ENCODE results near the gene KLHDC9. TPM values are rescaled to one million over a fixed set of nuclear protein-coding genes. Genes with fewer than 3 reads are reported as not detected.

The KLHDC9 gene
- total and polyA plus RNA-seq, 2 of the 8 experiments (the other 6 are each of a cell fraction or from before 2014, with no cell fraction given), result 6.5 to 15.6 TPM

GRCh38 chr1:161106431-161106830, 8.3 kb downstream of the KLHDC9 start:
- ChIA-PET CTCF (ENCODE audit: partially characterized antibody) (interaction anchor here (0.7 to 2.8 kb wide), 4 partner anchors 9 to 49 kb away, joined by 3 to 10 read pairs (median 6); partner anchors contain the start of gene KLHDC9), POLR2A (ENCODE audit: partially characterized antibody) (interaction anchor here (1.8 kb wide), 1 partner anchor 11 kb away, joined by 4 read pairs; no protein-coding TSS in a partner anchor)
- no peak overlapping the region for H3K4me3 ChIP-seq (ENCODE audit: extremely low read depth in 1 of 4, insufficient read depth in 2 of 4, low read depth in 3 of 4, low read length in 4 of 4)
- H3K79me2 ChIP-seq (ENCODE audit: control insufficient read depth in 1 of 2, insufficient read depth in 2 of 2, low read length in 2 of 2), result peaks cover 0 to 19% of the 10 kb centered on the region in 2 experiments; a peak in 1 of 4 replicates
- no peak overlapping the region for H2AK5ac ChIP-seq (ENCODE audit: low read depth, low read length)
- H3K27ac ChIP-seq (ENCODE audit: low read depth, low read length), result no peak overlapping the region
- H2BK12ac ChIP-seq (ENCODE audit: low read depth, low read length), result no peak overlapping the region
- FAIRE-seq (no peak), DNase-seq (ENCODE audit: low read depth in 1 of 2, low spot score in 2 of 2) (no peak)
- 94% methylated on average over 1 of the region's 1 CpG; no CpG with 5 or more reads in 1 of the 2 experiments for whole genome bisulfite sequencing, 2 experiments (ENCODE audit: extremely low coverage in 1 of 2, insufficient coverage in 1 of 2, insufficient read length in 1 of 2, insufficient replicate concordance in 2 of 2, low coverage in 1 of 2, low lambda C conversion rate in 2 of 2, missing lambda C conversion rate in 1 of 2)
- no peak overlapping the region for H3K18ac ChIP-seq (ENCODE audit: extremely low read depth, low read length)
- H3K4me1 ChIP-seq (replicated peaks in 1 of 4; ENCODE audit: control insufficient read depth in 3 of 4, insufficient read depth in 4 of 4, low read length in 3 of 4), result no peaks in the 10 kb centered on the region
- no peak overlapping the region for H3K23ac ChIP-seq (ENCODE audit: insufficient read length)
- no peak overlapping the region for H3K56ac ChIP-seq (replicated peaks; ENCODE audit: insufficient read length, low read depth, low read length)
- no peaks in the 10 kb centered on the region for H3K9me3 ChIP-seq (ENCODE audit: insufficient read depth in 2 of 2, low read depth in 1 of 2, low read length in 1 of 2)
- H4K91ac ChIP-seq (replicated peaks; ENCODE audit: insufficient read length, low read length), result no peak overlapping the region
- no peak overlapping the region for H4K8ac ChIP-seq (ENCODE audit: extremely low read depth, insufficient read depth, low read length)
- no peak overlapping the region for H2BK20ac ChIP-seq (ENCODE audit: low read length)
- H3K79me1 ChIP-seq (ENCODE audit: low read depth, low read length), result no peaks in the 10 kb centered on the region; the same call in 1 of the 2 replicates
- no peak overlapping the region for H3K4ac ChIP-seq (replicated peaks; ENCODE audit: insufficient read length, low read depth, low read length)
- no peak overlapping the region for H2AFZ ChIP-seq (ENCODE audit: low read length)
- H3K14ac ChIP-seq (ENCODE audit: insufficient read length), result no peak overlapping the region
- no peak overlapping the region for H3K9ac ChIP-seq (replicated peaks in 1 of 4; ENCODE audit: extremely low read depth in 1 of 4, low read depth in 3 of 4, low read length in 3 of 4)
- peaks cover 0 to 10% (median 5%) of the 10 kb centered on the region in 4 experiments; a peak in 5 of 8 replicates for H3K36me3 ChIP-seq (ENCODE audit: control insufficient read depth in 2 of 4, insufficient read depth in 4 of 4, low read length in 3 of 4)
- H3K27me3 ChIP-seq (replicated peaks in 1 of 4; ENCODE audit: control insufficient read depth in 3 of 4, extremely low read depth in 1 of 4, insufficient read depth in 3 of 4, low read length in 3 of 4), result no peaks in the 10 kb centered on the region
- no peak overlapping the region for H2BK15ac ChIP-seq (ENCODE audit: low read length)
- H4K5ac ChIP-seq (ENCODE audit: insufficient read length, low read depth, low read length), result no peak overlapping the region
- H2BK5ac ChIP-seq (ENCODE audit: low read depth, low read length), result no peak overlapping the region
- no peak overlapping the region for H3K4me2 ChIP-seq (ENCODE audit: insufficient read depth in 1 of 2, low read depth in 2 of 2, low read length in 2 of 2)
- H4K20me1 ChIP-seq (replicated peaks in 1 of 2; ENCODE audit: control insufficient read depth in 1 of 2, insufficient read depth in 2 of 2, low read length in 2 of 2), result no peaks in the 10 kb centered on the region
- H3K23me2 ChIP-seq (ENCODE audit: low read depth, low read length), result no peaks in the 10 kb centered on the region
- H2BK120ac ChIP-seq (replicated peaks; ENCODE audit: low read depth, low read length), result no peak overlapping the region
- TF ChIP-seq FOSL1 (IDR thresholded peaks at IDR 0.05; ENCODE audit: insufficient read depth, low read depth, low read length) (no peak), TCF12 (IDR thresholded peaks at IDR 0.05; ENCODE audit: low read depth, low read length) (no peak), EP300 (IDR thresholded peaks at IDR 0.05; ENCODE audit: borderline replicate concordance in 1 of 2, low read depth in 2 of 2, low read length in 2 of 2) (no peak), CTBP2 (IDR thresholded peaks at IDR 0.05; ENCODE audit: borderline replicate concordance, insufficient read depth, insufficient read length, low read length) (no peak), SP2 (IDR thresholded peaks at IDR 0.05; ENCODE audit: low read length) (no peak), RBBP5 (IDR thresholded peaks at IDR 0.05; ENCODE audit: borderline replicate concordance, low read depth, low read length) (no peak), POU5F1 (IDR thresholded peaks at IDR 0.05; ENCODE audit: low read depth, low read length) (no peak), ZNF274 (IDR thresholded peaks at IDR 0.05; ENCODE audit: borderline replicate concordance, extremely low read depth, low read length) (no peak), RXRA (IDR thresholded peaks at IDR 0.05; ENCODE audit: insufficient read depth, low read depth, low read length) (no peak), MAFK (IDR thresholded peaks at IDR 0.05; ENCODE audit: low read depth, low read length) (no peak)
- TF ChIP-seq, protein P1, sequence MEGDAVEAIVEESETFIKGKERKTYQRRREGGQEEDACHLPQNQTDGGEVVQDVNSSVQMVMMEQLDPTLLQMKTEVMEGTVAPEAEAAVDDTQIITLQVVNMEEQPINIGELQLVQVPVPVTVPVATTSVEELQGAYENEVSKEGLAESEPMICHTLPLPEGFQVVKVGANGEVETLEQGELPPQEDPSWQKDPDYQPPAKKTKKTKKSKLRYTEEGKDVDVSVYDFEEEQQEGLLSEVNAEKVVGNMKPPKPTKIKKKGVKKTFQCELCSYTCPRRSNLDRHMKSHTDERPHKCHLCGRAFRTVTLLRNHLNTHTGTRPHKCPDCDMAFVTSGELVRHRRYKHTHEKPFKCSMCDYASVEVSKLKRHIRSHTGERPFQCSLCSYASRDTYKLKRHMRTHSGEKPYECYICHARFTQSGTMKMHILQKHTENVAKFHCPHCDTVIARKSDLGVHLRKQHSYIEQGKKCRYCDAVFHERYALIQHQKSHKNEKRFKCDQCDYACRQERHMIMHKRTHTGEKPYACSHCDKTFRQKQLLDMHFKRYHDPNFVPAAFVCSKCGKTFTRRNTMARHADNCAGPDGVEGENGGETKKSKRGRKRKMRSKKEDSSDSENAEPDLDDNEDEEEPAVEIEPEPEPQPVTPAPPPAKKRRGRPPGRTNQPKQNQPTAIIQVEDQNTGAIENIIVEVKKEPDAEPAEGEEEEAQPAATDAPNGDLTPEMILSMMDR (IDR thresholded peaks at IDR 0.05; ENCODE audit: control extremely low read depth in 1 of 3, insufficient read depth in 1 of 3, low read depth in 1 of 3, low read length in 3 of 3), result no peak
